Lung (tissue), 12 donors: ENCODE data around the gene MTRFR. TPM values are rescaled to one million over a fixed set of nuclear protein-coding genes. Genes with fewer than 3 reads are reported as not detected.
A peak's percentile ranks its signal among the peaks of the same experiment; 100 is the strongest.
"Not testable (repeated sequence)": the region's sequence is repeated elsewhere in the genome, so short reads cannot be mapped to it uniquely, and the experiment has no call there.

Experiments
- ATAC-seq: fragments of 200-7000 bp; cut with Tn5 transposase; one replicate; pipeline ENCODE4 v1.9.1; 2020; ENCODE audit warnings: moderate number of reproducible peaks; ENCODE audit not compliant: insufficient read depth, low FRiP score
- DNase-seq, 3 donors: peaks; one replicate each; pipeline ENCODE4 v3.0.0-alpha.2; 2013 to 2017
- H3K27ac ChIP-seq, 2 donors: one replicate each; pipeline ENCODE4 v1.5.1; 2013; ENCODE audit warnings: mild to moderate bottlenecking in 2 of 2, moderate library complexity in 2 of 2, control low read depth in 1 of 2, inconsistent platforms in 1 of 2, low read depth in 1 of 2, low read length in 1 of 2
- H3K27me3 ChIP-seq, 3 donors: one replicate each; pipeline ENCODE4 v1.5.1; 2013; ENCODE audit warnings: low read length in 2 of 3; ENCODE audit not compliant: control insufficient read depth in 3 of 3, insufficient read depth in 3 of 3
- H3K36me3 ChIP-seq, 4 donors: one replicate each; pipeline ENCODE4 v1.5.1; 2013; ENCODE audit warnings: low read length in 4 of 4, mild to moderate bottlenecking in 1 of 4, moderate library complexity in 1 of 4; ENCODE audit not compliant: control insufficient read depth in 4 of 4, insufficient read depth in 4 of 4
- H3K4me1 ChIP-seq, 5 donors: one replicate each; pipeline ENCODE4 v1.5.1; 2013; ENCODE audit warnings: low read length in 5 of 5, mild to moderate bottlenecking in 2 of 5, moderate library complexity in 1 of 5; ENCODE audit not compliant: control insufficient read depth in 5 of 5, insufficient read depth in 5 of 5
- H3K4me3 ChIP-seq: one replicate; pipeline ENCODE4 v1.5.1; 2013; ENCODE audit warnings: mild to moderate bottlenecking, control low read depth, moderate library complexity
- H3K9ac ChIP-seq, 2 donors: one replicate each; pipeline ENCODE4 v1.5.1; 2013; ENCODE audit warnings: low read length in 2 of 2, control low read depth in 1 of 2; ENCODE audit not compliant: insufficient read depth in 1 of 2
- H3K9me3 ChIP-seq, 4 donors: one replicate each; pipeline ENCODE4 v1.5.1; 2013; ENCODE audit warnings: low read length in 3 of 4, mild to moderate bottlenecking in 1 of 4, moderate library complexity in 1 of 4; ENCODE audit not compliant: control insufficient read depth in 4 of 4, insufficient read depth in 3 of 4
- CTCF ChIP-seq: IDR thresholded peaks from 2 replicates; pipeline ENCODE4 v1.5.1; 2012; ENCODE audit warnings: mild to moderate bottlenecking; ENCODE audit errors: control extremely low read depth, extremely low read depth
- WGBS, 2 donors: extraction: QIAGEN DNeasy Blood & Tissue Kit; methylation state at CpG; one replicate each; pipeline ENCODE4 v1.1.7; 2013; 5-methylcytosine and 5-hydroxymethylcytosine counted together
- polyA plus RNA-seq, 2 donors: library from polyadenylated mRNA; stranded (reverse); fragments of 200-250 nt; gene quantifications; one replicate each; pipeline ENCODE4 v1.2.1, GENCODE V29; 2013
- total RNA-seq, 2 donors: library from RNA; depleted of rRNA in 1 of 2; stranded (reverse); fragments of >200 nt in 1 of 2; gene quantifications; one replicate each; pipeline ENCODE4 v1.2.1, GENCODE V29; 2014 to 2021
- donor health status: control.
- donor health status: control.
- donor health status: Bipolar disorder and iron deficiency.
- donor health status: healthy.
- donor health status: DM: yes; HTN: yes; CAD: no.

The MTRFR gene
- total and polyA plus RNA-seq, 4 donors, result 8.8 to 21.6 (median 16.3) TPM

DNA sequence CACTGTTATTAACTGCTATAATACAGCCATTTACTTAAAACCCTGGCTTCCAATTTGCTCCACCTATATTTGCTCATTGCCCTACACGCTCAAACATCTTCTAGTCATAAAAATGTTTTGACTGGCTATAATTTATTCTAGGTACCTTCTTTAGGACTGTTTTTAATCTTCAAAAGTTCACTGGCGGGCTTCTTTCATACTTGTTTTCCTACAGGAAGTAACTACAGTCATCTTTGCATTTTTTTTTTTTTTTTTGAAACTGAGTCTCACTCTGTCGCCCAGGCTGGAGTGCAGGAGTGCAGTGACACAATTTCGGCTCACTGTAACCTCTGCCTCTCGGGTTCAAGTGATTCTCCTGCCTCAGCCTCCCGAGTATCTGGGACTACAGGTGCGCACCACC, 32.8 kb upstream of the MTRFR start:
- DNase-seq (no peak), ATAC-seq (no peak)
- H3K4me3 ChIP-seq, result no peak overlapping the region
- no peak overlapping the region for H3K9ac ChIP-seq
- 89 to 93% methylated on average over 7 of the region's 7 CpGs for WGBS, 2 donors
- peaks cover 8 to 22% (median 19%) of the 10 kb centered on the region in 4 donors for H3K36me3 ChIP-seq
- no peaks in the 10 kb centered on the region for H3K9me3 ChIP-seq
- H3K4me1 ChIP-seq, result no peaks in the 10 kb centered on the region
- H3K27me3 ChIP-seq, result no peaks in the 10 kb centered on the region
- H3K27ac ChIP-seq, result no peak overlapping the region
- TF ChIP-seq CTCF, result no peak

- not testable (repeated sequence) for H3K4me1 ChIP-seq, H3K27ac ChIP-seq, H3K9ac ChIP-seq, H3K4me3 ChIP-seq, ATAC-seq, DNase-seq, H3K27me3 ChIP-seq, H3K9me3 ChIP-seq
- H3K36me3 ChIP-seq, result peaks cover 10 to 30% (median 21%) of the 10 kb centered on the region in 4 donors
- WGBS, 2 donors, result 90 to 98% methylated on average over 3 of the region's 3 CpGs
Observed at GRCh38 chr12:123206794-123207193, 26.4 kb upstream of the MTRFR start.

GRCh38 chr12:123207815-123208214, 25.4 kb upstream of the MTRFR start:
- ATAC-seq, H3K27me3 ChIP-seq, H3K9ac ChIP-seq, H3K4me1 ChIP-seq, DNase-seq, H3K9me3 ChIP-seq, H3K27ac ChIP-seq, H3K4me3 ChIP-seq: not testable (repeated sequence)
- H3K36me3 ChIP-seq, result peaks cover 8 to 28% (median 19%) of the 10 kb centered on the region in 4 donors
- WGBS, 2 donors, result 97% methylated on average over 7 of the region's 7 CpGs

- Histone ChIP-seq H3K36me3 (peaks cover 0 to 11% (median 4%) of the 10 kb centered on the region in 4 donors), H3K9ac (no peak overlapping the region), H3K27ac (peak overlapping the region in 1 of 2 donors; percentile 20), H3K27me3 (no peaks in the 10 kb centered on the region), H3K9me3 (no peaks in the 10 kb centered on the region), H3K4me3 (no peak overlapping the region), H3K4me1 (peaks cover 0 to 3% (median 0%) of the 10 kb centered on the region in 5 donors)
- 58 to 77% methylated on average over 11 of the region's 11 CpGs for WGBS, 2 donors
- ATAC-seq (no peak), DNase-seq (no peak)
- TF ChIP-seq CTCF, result no peak
Observed at GRCh38 chr12:123223241-123223668, 10.0 kb upstream of the MTRFR start.
